Erythroblast (primary cell): ENCODE measurements around the gene HPN.

Source experiments
- GATA1 ChIP-seq: IDR thresholded peaks from 2 replicates; pipeline ENCODE4 v1.6.1; 2011; ENCODE audit warnings: low read depth, mild to moderate bottlenecking, control low read depth, low read length, moderate library complexity
- POLR2A ChIP-seq: IDR thresholded peaks from 2 replicates; pipeline ENCODE4 v1.6.1; 2011; ENCODE audit warnings: mild to moderate bottlenecking, low read length

- TF ChIP-seq POLR2A: no peak
- no peak for TF ChIP-seq GATA1
Observed at GRCh38 chr19:35115177-35115951, 73.8 kb downstream of the HPN start, which contains the start of gene FXYD3.
